ENCODE measurements around the gene TRPT1. TPM values are rescaled to one million over a fixed set of nuclear protein-coding genes. Genes with fewer than 3 reads are reported as not detected.

The TRPT1 gene
- total RNA-seq, 1 experiment from 2014 or later = 58.8 TPM

- TF ChIP-seq STAT6 (CRISPR knock-in tag; conservative IDR thresholded peaks at IDR 0.05; ENCODE audit: low read depth) = no peak
These were observed 33.6 kb upstream of the TRPT1 start (continued) for GRCh38 chr11:64259533-64260067.

- Mint-ChIP-seq H3K27ac (no peak overlapping the region), H3K4me3 (no peak overlapping the region), H3K4me1 (no peaks in the 10 kb centered on the region; the same call in 1 of the 2 replicates), H3K9me3 (no peaks in the 10 kb centered on the region), H3K36me3 (peaks cover 37% of the 10 kb centered on the region), H3K27me3 (ENCODE audit: low read depth) (no peaks in the 10 kb centered on the region)
- no peak for DNase-seq (ENCODE audit: low spot score)
- TF ChIP-seq ZNF532 (CRISPR knock-in tag; IDR thresholded peaks at IDR 0.05; ENCODE audit: borderline replicate concordance) = no peak
- TF ChIP-seq AFF4 (CRISPR knock-in tag; IDR thresholded peaks at IDR 0.05; ENCODE audit: borderline replicate concordance) = no peak
- TF ChIP-seq FOXJ3 (CRISPR knock-in tag; IDR thresholded peaks at IDR 0.05; ENCODE audit: borderline replicate concordance) = no peak
- no peak for TF ChIP-seq SP1 (CRISPR knock-in tag; conservative IDR thresholded peaks at IDR 0.05)
- no peak for TF ChIP-seq E2F4 (CRISPR knock-in tag; IDR thresholded peaks at IDR 0.05; ENCODE audit: borderline replicate concordance, low read depth)
- TF ChIP-seq NR1H2 (CRISPR knock-in tag; IDR thresholded peaks at IDR 0.05) = no peak
- no peak for TF ChIP-seq ZNF423 (CRISPR knock-in tag; IDR thresholded peaks at IDR 0.05)
- no peak for TF ChIP-seq ZSCAN18 (CRISPR knock-in tag; IDR thresholded peaks at IDR 0.05)
- TF ChIP-seq JUN (CRISPR knock-in tag; IDR thresholded peaks at IDR 0.05) = no peak
- no peak for TF ChIP-seq ZNF232 (CRISPR knock-in tag; IDR thresholded peaks at IDR 0.05)
- TF ChIP-seq CTCF (IDR thresholded peaks at IDR 0.05) = no peak
- POLR2A ChIA-PET = interaction anchor here (1.0 kb wide), 1 partner anchor 15 kb away, joined by 3 read pairs; no protein-coding TSS in a partner anchor
- no peak for ATAC-seq
- CTCF ChIA-PET = interaction anchor here (0.9 to 1.2 kb wide), 3 partner anchors 8 to 54 kb away, joined by 3 to 4 read pairs (median 3); no protein-coding TSS in a partner anchor
These were observed 33.1 kb upstream of the TRPT1 start for GRCh38 chr11:64258946-64259532.
